GM12878 (cell line): ENCODE results near the gene RIN1.

Source experiments
- ATF3 ChIP-seq: IDR thresholded peaks from 2 replicates; pipeline ENCODE4 v1.6.1; 2011; ENCODE audit warnings: low read depth, mild to moderate bottlenecking, low read length, moderate library complexity, borderline replicate concordance; ENCODE audit errors: extremely low read depth
- BCLAF1 ChIP-seq: fragments of 450-650 bp; IDR thresholded peaks from 2 replicates; pipeline ENCODE4 v1.6.1; 2017; ENCODE audit warnings: antibody characterized with exemption, mild to moderate bottlenecking, moderate library complexity
- CREB1 ChIP-seq: IDR thresholded peaks from 2 replicates; pipeline ENCODE4 v1.6.1; 2012; ENCODE audit warnings: low read depth, mild to moderate bottlenecking, inconsistent platforms
- CTCF ChIP-seq, 3 experiments: IDR thresholded peaks in 2 of 3; conservative IDR thresholded peaks in 1 of 3; 2 replicates each; pipeline ENCODE4 v1.5.1; 2011; ENCODE audit warnings: low read depth in 3 of 3, low read length in 3 of 3, mild to moderate bottlenecking in 3 of 3, control low read depth in 2 of 3, moderate library complexity in 2 of 3, inconsistent platforms in 1 of 3, mixed read lengths in 1 of 3; ENCODE audit not compliant: control insufficient read depth in 2 of 3, insufficient read depth in 1 of 3; ENCODE audit errors: extremely low read depth in 1 of 3
- HDAC2 ChIP-seq: fragments of 200-600 bp; sonication (generic); IDR thresholded peaks from 2 replicates; pipeline ENCODE4 v1.6.1; 2017
- KDM1A ChIP-seq: fragments of 200-600 bp; sonication (generic); IDR thresholded peaks from 2 replicates; pipeline ENCODE4 v1.6.1; 2016; ENCODE audit warnings: borderline replicate concordance
- MAX ChIP-seq: IDR thresholded peaks from 2 replicates; pipeline ENCODE4 v1.6.1; 2012; ENCODE audit warnings: low read depth, low read length, improper control_type of control experiment
- POLR2AphosphoS5 ChIP-seq: IDR thresholded peaks from 2 replicates; pipeline ENCODE4 v1.6.1; 2011; ENCODE audit warnings: mild to moderate bottlenecking, low read length, inconsistent platforms
- REST ChIP-seq: IDR thresholded peaks from 2 replicates; pipeline ENCODE4 v1.6.1; 2012; ENCODE audit warnings: mild to moderate bottlenecking, low read depth, low read length

- TF ChIP-seq HDAC2 (no peak), CTCF (IDR thresholded peaks at IDR 0.05 in 2 of 3, conservative IDR thresholded peaks at IDR 0.05 in 1 of 3; ENCODE audit: control insufficient read depth in 2 of 3, extremely low read depth in 1 of 3, insufficient read depth in 1 of 3, low read depth in 3 of 3, low read length in 3 of 3) (no peak), MAX (no peak), CREB1 (no peak), REST (no peak), ATF3 (no peak), BCLAF1 (no peak), POLR2AphosphoS5 (no peak), KDM1A (no peak)
Measured at GRCh38 chr11:66314561-66315497, 21.4 kb downstream of the RIN1 start.
